GM18867 (cell line): ENCODE measurements around the gene ASB2.

Experiments
- ATAC-seq: cut with Tn5 transposase; IDR thresholded peaks from one replicate; pipeline ENCODE4 v1.9.1; 2021; ENCODE audit warnings: mild to moderate bottlenecking, moderate library complexity; ENCODE audit not compliant: unreplicated experiment

ASB2 gene

DNA sequence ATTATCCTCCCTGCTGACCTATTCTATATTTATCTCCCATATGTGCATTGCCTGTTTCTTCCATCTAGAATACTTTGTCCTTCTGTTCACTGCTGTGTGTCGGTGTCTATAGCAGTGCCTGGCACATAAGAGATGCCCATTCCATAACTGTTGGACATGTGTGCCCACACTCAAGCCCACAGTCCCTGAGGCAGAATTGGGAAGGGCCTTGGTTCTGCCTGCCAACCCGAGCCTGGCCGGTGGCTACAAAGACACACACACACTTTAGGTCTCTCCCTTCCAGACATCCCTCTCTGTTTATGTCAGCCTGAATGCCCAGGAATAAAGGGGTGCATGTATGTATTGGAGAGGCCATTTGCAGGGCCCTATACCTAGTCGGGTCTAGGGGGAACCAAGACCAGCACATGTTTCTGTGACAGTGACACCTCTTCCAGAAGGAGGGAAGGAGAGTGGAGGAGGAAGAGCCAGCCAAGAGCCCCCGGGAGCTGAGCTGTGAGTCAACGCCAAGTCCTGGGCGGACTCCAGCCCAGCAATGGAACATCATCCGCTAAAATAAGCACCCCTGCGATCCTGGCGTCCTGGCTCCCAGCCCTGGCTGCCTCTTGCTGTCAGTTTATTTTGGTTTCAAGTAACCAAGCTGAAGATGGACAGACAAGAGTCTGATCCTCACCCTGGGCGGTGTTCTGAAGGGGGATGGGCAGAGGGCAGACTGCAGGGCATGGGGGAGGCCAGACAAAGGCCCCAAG is 4.3 kb upstream of the ASB2 start:
- no peak for ATAC-seq

DNA sequence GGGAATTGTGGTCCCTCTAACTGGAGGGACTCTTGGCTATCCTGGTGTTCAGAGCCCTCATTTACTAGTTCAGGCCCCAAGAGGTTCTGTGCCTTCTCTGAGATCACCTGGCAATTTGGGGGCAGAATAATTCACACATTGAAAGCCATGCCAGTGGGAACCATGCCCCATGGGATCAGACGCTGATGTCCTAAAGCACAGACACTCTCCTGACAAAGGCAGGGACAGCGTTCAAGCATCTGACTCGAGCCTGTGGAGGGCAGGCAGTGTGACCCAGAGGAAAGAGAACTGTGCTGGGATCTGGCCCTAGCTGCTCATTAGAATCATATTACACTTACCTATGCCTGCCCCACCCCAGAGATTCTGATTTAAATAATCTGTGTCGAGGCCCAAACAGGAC is 2.4 kb upstream of the ASB2 start:
- no peak for ATAC-seq

DNA sequence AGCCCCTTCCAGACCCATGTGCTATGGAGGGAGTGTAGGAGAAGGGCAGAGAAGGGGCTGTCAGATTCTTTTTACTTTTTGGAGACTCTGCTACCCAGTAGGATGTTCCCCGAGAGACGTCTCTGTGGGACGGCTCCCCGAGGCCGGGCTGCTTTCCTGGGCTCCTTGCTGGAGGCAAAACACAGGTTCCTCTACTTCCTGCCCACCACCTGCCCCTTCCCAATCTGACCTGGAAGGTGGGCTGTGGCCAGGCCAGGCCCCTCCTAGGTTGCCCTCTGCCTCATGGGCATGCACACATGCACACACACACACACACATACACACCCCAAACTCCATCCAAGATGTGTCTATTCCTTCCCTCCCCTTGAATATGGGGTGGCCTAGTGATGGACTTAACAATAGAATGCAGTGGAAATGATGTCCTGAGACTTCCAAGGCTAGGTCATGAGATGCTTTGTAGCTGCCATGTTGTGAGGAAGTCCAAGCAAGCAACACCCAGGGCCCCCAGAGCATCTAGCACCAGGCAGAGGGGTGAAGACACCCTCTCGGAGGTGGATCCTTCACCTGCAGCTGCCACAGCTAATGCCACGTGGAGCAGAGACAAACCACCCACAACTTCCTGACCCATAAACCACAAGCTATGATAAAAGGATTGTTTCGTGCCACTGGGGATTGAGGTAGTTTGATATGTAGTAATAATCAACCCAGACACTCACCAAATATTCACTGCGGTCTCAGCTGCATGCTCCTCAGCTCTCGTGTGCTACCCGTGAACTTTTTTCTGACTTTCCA is 1.6 kb upstream of the ASB2 start:
- ATAC-seq: peak; percentile 44

DNA sequence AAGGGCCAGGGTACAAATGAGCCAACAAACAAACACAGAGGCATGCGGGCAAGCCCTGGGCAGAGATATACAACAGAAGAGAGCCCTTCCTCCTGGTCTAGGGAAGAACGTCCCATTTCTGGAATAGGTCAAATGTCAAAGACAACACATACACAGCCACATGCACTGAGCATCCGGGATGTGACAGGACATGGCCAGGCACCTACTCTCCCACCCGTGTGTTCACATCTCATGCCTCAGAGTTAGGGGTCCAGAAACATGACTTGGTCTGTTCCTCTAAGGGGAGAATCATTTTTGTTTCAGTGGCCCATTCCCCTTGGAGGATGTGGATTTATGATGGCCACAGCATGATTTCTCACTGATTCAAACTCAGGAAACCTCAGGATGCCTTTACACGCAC is 801 bp upstream of the ASB2 start:
- no peak for ATAC-seq

DNA sequence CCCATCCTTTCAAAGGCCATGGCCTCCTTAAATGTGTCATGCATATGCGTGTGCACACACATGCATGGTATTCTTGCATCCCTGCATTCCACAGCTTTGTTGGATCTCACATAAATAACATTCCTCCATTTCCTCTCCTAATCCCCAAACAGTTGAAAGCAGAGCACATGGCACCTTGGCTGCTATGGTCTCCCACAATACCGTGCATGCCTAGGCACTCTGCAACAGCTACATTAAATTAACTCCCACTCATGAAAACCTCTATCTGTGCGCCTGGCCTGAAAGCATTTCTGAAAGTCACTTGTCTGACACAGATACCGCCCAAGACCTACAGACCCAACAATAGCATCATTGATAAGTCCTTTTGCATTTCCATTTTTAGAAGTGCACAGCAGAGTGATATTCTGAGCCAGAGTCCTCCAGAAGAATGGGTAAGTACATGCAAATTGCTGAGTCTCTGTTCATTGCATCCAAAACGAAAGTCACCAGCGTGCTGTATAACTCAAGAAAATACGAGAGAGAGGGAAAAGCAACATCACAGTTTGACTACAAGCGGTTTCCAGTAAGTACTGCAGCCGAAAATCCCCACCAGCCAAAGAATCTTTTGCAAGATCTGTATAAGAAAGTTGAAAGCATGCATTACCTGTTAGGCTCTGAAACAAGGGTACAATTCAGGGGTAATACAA is 436 bp downstream of the ASB2 start:
- ATAC-seq: peak; percentile 79

DNA sequence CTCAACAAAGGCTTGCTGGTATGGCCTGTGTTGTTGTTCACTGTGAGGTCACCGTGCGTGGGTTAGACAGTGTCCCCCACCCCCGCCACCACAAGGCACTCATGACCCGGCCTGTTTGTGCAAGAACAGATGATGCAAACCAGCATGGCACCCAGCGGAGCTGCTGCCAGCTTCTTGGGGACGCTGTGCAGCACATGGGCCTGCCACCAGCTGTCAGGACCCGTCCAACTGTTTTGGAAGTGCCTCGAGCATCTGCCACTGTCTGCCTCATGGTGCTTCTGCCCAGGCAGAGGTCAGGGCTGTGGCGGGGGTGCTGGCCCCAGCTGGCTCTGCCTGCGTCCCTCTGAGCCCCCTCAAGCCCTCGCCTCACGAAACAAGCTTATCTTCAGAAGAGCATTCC is 1.5 kb downstream of the ASB2 start:
- no peak for ATAC-seq

DNA sequence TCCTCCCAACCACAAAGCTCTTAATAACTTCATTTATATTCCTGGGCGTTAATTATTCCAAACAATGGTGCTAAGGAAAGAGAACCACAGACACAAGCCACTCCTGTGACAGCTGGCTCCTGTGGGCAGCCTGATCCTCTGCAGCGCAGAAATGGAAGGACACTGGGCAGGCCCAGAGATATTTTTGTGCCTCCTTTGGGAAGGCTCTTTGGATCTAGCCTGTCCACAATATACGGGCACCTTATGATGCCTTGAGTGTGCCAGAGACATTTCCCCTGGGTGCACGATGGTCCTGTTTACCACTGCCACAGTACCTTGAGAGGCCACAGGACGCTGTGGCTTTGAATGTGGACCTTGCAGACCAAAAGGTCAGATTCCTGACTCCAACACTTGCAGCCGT is 2.1 kb downstream of the ASB2 start:
- no peak for ATAC-seq

DNA sequence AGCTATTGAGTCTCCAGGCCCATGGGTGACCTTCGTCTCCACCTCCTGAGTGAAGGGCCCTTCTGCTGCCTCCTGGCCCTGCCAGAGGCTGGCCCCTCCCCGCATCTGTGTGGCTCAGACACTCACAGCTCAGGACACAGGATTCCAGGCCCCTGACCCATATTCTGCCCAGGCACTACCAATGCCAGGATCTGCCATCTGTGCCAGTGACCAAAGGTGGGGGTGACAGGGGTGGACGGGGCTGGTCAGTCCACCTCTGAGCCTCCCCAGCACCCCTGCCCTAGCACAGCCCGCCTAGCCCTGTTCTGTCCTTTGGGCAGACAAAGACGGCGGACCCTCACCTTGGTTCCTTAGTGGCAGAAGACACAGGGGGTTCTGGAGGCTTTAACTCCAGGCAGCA is 2.8 kb downstream of the ASB2 start:
- ATAC-seq: no peak

DNA sequence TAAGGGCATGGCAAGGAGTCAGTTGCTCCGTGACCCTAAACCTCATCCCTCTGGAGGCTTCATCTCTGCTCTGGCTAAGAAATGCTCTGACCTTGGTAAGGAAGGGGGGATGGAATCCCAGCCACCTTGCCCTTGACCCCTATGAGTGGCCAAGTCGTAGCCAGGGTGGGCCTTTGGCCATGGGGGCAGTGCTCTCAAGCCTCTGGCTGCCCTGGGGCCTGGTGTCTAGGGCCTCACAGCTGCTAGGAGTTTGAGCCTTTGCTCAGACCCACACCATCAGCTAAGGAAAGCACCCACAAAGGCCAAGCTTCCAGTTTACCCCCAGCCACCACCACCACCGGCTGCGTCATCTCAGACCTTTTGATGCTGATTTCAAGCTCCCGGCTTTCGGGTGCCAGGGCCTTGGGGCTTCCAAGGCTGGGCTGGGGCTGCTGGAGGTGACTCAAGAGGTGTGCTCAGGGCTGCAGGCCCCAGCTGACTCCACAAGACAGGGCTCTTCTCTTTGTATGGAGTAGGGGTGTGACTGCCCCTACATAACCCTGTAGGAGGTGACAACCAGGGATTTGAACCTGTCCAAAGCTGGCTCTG is 3.7 kb downstream of the ASB2 start:
- ATAC-seq: no peak

DNA sequence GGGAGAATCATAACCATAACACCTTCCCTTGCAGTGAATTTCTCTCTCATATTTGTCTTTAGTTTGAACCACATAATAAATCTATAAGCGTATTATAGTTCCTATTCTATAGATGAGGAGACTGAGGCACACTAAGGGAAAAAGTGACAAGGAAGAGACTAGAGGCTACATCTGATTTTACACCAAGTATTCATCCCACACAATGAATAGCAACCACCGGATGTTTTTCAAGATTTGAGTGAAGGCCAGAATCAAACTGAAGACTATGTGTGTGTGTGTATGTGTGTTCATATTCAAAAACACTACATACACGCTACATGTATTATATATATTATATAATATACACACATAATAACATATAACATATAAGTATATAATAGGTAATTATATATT is 4.7 kb downstream of the ASB2 start:
- no peak for ATAC-seq

DNA sequence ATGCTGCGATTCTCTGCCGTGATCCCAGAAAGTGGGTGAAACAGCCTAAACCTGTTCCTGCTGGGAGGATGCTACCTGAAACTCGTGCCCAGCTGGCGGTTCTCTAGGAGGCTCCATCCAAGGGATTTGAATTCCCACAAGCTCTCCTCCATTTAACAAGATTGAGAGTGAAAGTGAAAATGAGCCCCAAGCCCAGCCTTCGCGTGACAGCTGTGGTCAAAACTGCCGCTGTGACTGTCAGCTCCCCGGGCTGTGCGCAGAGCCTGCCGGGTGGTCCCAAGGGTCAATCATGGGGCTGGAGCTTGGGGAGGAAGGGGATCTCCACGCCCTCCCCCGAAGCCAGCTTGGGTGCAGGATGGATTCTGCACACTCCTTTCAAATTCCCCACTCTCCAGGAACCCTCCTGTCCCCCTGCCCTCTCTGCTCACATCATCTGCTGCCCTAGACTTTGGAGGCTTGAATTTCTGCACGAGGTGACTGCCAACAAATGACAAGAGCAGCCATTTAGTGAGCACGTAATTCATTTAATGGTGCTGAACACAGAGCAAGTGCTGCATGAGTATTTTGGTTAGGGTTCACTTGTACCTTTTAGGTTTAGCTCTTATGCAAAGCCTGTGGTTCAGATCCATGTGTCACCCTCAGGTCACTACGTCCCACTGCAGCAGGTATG is 5.3 kb downstream of the ASB2 start:
- peak; percentile 37 for ATAC-seq

DNA sequence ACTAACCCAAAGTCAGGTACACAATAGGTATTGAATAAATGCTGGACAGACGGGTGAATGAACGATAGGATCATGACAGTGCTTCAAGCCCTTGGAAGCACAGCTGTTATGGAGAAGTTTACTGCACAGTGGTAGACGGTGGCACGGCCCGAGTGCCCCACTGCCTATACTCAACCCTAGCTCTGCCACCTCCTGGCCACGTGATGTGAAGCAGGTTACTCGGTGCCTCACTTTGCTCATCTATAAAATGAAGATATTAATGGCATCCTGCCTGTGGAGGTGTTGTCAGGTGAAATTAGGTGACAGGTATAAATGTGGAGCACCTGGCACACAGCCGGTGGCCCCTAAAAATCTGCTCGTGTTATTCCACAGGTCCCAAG is 5.8 kb downstream of the ASB2 start:
- ATAC-seq: peak; percentile 35

DNA sequence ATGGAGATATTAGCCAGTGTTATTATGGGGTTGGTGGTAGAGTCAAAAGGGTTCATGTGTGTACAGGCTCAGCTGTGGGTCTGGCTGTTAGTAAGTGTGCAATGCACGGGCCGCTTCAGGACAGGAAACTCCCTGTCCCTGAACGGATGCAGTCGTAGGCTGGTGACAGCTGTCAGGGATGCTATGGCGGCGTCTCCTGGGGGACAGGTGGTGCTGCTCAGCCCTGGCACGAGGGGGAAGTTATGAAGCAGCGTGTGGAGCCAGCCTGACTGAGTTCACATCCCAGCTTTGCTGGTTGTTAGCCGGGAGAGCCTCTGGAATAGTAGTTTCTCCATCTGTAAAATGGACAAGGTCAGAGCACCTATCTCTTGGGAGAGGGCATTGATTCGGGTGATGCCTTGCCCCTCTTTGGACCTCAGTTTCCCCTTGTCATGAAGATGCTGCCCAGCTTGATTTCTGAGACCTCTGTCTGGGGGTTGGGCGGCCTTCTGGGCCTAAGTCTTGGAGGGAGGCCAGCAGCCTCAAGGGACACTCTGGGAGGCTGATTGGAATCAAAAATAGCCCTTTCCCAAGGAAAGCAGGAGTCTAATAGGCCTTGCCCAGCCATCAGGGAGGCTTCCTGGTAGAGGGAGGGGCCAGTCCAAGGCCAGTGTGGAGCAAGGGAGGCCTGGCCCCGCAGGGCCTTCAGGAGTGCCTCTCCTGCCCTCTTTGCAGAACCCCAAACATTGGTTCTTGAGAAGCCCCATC is 7.1 kb downstream of the ASB2 start:
- no peak for ATAC-seq

DNA sequence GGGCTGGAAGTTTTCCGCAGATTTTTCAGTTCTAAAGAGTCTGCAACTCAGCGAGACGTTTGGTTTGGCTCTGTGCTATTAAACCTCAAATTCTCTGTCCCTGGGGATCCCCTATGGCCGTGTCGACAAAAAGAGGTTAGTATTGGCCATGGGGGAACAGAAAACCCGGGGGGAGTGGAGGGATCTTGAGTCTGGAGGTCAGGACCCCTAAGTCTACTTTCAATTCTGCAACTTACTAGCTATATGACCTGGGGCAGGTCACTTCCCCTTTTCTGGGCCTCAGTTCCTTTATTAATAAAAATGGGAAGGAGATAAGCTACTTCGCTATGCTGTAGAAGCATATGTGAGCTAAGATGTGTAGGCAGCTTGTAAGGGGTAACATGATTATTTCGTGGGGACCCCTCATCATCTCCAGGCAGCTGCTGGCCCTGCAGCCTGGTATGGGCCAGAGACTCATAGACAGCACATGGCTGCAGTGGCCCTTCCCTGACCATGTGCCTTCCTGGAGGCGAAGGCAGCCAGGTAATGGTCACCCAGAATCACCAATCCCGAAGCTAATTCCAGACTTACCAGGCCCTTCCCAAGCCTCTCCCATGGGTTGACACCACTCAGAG is 8.6 kb downstream of the ASB2 start:
- peak; percentile 41 for ATAC-seq

DNA sequence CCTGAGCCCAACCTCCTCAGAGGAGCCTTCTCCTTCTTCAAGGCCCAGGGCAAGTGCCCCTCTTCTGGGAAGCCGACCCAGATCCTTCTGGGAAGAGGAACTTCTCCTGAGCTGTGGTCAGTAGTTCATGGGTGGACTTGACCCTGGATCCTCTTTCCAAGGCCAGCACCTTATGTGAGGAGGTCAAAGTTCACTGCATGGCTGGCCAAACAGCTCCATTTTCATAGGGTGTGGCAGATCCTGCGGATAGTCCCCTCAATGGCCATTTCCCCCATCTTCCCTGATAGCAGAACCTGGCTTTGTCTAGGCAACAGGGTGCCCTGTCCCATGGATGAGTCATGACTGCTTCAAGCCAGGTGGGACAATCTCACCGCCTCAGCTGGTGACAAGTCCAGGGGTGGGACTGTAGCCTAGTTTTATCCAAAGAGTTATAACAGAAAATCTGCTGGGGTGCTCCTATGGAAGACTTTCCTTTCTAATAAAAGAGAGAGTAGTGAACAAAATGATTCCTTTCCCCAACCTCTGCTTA is 10.4 kb downstream of the ASB2 start:
- ATAC-seq: no peak

DNA sequence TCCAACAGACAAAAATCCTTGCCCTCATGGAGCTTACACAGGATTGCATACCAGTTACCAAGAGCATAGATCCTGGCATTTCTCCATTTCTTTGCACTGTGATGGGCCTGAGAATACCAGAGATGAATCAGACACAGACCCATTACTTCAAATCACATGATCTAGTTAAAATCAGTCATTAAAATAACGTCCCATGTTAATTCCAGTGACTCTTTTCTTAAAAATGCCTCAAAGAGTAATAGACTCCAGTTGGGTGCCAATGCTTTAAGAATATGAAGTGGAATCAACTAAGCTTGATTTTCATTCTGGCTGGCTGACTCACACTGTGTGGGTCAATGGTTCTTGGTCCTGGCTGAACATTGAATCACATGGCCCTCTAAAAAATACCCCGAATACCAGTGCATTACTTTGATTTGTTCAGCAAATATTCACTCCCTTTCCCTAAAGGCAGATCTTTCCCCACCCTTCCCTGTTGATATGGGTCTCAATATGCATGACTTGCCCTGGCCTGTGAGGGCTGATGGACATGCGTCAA is 11.0 kb downstream of the ASB2 start:
- ATAC-seq: no peak

DNA sequence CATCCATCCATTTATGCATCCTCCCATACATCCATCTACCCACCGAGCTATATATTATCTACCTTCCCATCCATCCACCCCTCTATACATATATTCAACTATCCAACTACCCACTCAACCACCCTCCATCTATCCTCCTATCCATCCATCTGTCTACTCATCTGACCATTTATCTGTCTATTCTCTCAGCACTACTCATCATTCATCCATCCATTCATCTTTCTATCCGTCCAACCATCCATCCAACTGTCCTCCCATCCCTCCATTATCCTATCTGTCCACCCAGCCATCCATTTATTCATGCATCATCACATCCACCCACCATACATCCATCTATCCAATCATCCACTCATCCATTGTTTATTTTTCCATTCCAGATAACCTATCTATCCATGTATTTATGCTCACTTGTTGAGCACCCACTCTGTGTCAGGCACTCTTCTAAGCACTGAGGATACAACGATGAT is 11.5 kb downstream of the ASB2 start:
- no peak for ATAC-seq

DNA sequence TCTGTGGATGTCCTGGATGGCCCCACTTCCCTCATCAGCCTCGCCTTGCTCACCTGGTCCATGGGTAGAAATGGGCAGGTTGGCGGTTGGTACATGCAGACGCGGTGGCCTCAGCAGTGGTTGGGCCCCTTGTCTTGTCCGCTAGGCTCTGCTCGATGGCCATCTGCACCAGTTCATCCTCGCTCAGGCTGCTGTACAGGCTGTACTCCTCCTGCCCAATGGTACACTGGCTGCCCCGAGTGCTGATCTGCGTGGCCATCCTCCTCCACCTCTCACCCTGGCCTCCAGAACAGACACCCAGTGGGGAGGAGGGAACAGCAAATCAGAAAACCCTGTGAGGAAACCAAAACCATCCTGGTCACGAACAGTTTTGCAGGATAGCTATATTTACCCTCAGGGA is 12.1 kb downstream of the ASB2 start:
- ATAC-seq: no peak

DNA sequence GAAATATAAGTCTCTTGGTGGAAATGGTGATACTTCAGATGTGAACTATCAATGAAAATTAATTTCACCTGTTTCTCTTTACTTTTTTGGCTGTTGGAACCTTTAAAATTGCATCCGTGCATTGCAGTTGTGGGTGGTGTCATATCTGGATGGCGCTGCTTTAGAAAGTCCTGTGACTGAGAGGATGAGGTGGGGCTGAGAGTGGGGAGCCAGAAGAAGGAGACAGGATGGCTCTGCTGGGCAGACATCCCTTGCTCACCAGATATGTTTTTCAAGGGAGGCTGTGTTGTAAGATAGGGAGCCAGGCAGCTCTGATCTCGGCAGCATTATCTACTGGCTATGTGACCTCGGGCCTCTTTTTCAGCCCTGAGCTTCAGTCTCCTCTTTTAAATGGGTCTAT is 12.7 kb downstream of the ASB2 start:
- ATAC-seq: no peak
